Brain pericyte (primary cell): ENCODE results near the gene APEH.

Experiments used
- DNase-seq: peaks from one replicate; pipeline ENCODE4 v3.0.0-alpha.2; 2012; ENCODE audit warnings: low read depth, low spot score

The APEH gene

DNA sequence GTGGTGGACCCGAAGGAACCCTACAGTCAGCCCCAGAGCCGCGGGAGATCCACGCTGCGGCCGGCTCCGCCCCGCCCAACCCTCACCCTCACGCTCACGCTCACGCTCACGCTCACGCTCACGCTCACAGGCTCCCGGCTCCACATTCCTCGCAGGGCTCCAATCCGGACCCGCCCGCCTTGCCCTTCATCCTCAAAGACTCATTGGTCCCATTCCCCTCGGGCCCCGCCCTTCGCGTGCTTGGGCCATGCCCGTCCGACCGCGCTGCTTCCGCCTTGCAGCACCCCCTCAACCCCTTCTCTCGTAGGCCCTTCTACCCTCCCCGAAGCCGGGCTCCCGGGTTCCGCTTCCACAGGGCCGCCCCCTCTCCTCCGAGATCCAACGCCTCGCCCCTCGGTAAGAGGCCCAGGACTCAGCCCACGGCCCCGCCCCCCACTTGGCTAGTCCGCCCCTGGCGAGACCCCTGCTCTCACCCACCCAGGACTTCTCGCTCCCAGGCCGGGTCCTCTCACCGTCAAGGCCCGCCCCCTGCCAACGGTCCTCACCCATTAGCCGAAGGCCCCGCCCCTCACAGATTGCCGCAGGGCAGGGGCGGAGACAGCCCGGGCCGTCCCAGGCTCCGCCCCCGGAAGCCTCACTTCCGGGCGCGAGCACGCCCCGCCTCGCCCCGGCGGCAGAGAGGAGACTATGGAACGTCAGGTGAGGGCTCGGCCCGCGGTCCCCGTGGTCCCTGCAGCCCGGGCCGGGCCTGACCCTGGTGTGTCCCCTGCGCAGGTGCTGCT is at the start of gene APEH:
TSS of gene APEH (plus strand) at position 637 of the 782 bp plus-strand sequence. CDS start at position 688, 51 bp downstream.
- DNase-seq = peak; percentile 86

DNA sequence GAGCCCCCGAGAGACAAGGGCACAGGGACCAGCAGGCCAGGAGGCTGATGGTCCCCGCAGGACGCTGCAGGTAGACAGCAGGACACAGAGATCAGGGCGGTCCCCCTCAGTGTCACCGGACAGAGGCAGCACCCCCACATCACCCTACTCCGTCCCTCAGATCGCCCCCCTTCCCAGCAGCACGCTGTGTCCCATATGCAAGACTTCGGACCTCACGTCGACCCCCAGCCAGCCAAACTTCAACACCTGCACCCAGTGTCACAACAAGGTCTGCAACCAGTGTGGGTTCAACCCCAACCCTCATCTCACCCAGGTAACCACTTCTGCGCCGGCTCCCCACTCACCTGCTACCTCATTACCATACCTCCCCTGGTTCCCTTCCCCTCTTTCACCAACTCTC is 49.1 kb upstream of the APEH start:
- no peak for DNase-seq

DNA sequence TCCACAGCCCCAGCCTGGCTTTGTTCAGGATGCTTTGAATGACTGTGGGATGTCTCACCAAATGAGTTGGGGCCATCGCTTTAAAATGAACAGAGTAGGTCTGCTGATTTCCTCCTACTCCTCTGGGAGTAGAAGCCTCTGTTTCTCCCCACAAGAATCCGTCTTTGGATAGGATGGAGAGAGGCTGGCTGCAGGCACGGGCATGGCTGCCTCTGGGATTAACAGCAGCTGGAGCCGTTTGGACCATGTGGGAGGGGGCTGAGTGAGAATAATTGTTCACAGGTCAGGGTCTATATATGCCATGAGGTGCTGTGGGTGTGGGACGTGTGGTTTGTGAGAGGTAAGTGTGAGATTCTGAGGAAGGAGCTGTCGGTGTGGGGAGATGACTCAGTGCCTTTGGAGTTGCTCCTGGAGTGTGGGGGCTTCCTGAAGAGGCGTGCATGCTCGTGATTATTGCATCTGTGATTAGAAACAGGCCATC is 48.0 kb upstream of the APEH start:
- DNase-seq = no peak

DNA sequence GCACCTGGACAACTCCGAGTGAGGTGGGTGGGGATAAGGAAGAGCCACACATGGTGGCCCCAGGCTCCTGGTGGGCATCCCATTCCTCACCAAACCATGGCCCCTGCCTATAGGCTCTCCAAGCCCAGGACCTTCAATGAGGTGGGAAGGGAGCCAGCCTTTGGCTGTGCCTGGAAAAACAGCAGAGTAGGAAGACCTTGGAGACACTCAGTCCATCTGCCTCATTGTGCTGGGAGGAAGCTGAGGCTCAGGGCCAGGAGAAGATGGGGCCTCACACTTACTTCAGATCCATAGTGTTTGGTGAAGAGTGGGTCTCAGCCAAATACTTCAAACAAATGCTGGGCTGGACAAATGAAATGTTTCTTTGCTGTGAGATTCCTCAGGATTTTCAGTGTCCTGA is 47.4 kb upstream of the APEH start:
- no peak for DNase-seq

DNA sequence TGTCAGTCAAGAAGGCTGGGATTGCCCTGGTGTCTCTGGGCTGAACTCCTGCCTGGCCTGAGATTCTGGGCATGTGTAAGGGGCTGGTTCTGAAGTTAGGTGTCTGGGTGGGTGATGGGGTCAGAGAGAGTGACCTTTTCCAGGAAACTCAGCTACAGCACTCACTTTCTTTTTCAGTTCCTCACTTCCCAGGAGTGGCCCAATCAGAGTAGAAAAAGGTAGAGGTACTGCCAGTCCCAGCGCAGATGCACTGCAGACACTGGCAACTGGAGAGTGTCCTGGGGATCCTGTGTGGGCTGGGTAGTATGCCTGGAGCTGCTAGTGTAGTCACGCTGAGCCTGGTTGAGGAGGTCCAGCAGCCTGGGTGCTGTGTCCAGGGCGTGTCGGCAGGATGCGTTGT is 46.5 kb upstream of the APEH start:
- DNase-seq = no peak

DNA sequence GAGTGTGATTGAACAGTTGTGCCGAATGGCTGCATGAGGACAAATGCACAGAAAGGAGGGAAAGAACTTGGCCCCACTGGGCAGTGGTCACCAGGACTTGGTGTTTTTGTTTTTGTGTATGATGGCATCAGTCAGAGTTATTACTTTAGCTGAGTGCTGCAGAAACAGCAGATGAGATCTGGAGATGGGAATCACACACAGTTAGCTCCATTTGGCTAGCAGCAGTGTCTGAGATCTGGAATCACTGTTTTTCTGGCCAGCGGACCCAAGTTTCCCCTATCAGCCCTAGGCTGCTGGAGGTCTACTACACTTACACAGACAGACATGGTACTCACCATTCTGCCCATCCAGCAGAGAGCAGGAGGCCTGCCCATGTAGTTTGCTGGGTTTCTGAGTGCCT is 45.9 kb upstream of the APEH start:
- no peak for DNase-seq

DNA sequence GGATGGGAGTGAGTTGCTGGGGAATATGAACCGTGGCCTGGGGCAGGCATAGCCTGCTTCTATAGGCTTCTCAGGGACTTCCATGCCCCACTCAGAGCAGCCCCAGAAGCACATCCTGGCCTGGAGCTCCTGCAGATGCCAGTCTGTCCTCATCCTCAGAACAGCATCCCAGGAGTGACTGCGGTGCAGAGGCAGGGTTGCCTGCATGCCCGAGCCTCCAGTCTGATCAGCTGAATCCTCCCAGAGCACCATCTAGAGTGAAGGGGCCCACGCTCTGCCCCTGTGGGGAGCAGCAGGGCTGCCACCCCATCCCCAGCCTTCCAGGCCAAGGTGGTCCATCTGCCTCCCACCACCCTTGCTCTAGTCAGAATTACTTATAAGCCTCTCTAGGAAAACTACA is 44.7 kb upstream of the APEH start:
- DNase-seq = no peak

DNA sequence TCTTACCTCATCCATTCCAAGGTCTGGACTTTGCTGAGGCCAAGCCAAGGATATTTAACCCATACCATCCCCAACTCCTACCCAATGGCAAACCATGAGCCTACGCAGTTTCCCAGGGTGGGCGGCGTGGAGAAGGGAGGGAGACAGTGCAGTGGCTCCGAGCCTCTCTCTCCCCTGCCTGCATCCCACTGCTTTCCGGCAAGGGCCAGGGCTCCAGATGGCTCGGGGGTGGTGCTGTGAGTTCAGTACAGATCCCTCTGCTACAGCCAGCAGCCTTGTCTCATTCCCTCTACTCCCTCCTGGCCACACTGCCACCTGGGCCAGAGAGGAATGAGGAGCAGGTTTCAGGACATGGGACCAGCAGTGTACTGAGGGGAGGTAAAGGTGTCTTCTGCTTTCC is 44.3 kb upstream of the APEH start:
- DNase-seq = no peak

DNA sequence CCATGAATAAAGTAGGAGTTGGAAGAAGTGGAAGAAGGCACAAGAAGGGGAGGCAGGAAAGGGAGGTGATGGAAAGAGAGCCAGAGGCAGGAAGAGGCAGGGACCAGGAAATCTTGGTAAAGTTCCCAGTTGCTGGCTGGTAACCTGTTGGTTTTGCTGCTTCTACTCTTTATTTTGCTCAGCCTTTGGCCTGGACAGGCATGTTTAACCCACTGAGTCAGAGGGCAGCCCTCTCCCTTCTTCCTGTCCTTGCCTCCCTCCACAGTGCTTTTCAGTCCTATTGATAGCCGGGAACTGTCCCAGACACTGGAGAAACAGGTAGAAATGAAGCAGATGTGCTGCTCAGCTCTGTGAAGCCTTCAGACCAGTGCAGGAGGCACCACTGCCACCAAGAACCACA is 43.4 kb upstream of the APEH start:
- no peak for DNase-seq

DNA sequence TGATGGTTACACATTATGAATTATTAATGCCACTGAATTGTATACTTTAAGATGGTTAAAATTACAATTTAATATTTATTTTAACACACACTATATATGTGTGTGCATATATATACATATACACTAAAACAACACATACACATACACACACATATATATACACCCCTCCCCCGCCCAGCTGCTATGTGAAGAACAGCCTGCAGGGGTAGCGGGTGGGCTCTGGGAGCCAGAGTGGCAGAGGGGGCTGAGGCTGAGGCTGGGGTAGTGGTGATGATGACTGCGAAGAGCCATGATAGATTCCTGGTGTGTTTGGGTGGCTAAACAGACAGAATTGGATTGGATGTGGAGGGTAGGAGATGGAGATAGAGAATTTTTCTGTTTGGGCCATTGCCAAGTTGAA is 39.4 kb upstream of the APEH start:
- DNase-seq = no peak

DNA sequence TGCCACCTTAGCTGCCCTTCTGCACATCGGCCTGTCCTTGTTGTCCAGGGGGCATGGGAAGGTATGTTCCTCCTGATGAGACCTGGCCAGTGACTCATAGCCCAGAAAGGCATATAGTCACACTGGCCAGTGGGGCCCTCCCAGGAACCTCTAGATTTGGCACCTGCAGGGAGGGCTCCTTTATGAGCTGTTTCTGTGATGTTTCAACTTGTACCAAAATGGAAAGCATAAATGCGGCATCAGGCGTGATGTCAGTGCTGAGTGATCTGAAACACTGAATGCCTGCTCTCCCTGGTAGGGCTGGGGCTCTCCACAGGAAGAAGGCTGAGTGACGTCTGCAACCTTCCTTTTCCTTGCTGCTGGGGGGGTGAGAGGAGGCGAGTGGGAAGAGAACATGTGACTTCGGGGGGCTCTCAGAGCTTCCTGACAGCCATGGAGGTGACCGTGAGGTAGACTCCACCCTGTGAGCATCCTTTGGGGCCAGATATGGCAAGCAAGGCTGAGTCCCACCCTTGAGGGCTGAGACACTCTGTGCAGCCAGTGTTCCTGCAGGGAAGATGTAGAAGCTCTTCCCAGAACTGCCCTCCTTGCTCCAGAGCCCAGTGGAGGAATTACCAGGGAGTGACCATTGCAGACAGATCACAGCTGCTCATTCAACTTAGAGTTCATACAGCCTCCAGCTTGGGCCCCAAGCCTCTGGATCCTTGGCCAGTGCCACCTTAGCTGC is 37.1 kb upstream of the APEH start:
- DNase-seq = no peak

DNA sequence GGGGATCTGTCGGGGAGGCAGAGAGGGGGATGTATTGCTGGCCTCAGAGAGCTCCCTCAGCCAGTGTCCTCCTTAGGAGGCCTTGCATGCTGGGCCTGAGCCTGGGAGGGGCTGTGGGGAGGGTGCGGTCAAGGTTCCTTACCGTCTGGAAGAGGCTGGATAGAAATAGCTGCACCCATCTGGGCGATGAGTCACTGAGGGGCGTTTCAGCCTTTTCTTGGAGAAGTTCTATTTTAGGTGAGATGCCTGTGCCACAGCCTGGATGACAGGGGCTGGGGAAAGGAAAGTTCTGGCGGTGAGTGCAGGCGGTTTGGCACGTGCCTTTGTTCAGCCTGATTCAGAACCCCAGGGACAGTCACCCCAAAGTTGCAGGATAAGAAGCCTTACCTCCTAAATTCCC is 35.7 kb upstream of the APEH start:
- no peak for DNase-seq

DNA sequence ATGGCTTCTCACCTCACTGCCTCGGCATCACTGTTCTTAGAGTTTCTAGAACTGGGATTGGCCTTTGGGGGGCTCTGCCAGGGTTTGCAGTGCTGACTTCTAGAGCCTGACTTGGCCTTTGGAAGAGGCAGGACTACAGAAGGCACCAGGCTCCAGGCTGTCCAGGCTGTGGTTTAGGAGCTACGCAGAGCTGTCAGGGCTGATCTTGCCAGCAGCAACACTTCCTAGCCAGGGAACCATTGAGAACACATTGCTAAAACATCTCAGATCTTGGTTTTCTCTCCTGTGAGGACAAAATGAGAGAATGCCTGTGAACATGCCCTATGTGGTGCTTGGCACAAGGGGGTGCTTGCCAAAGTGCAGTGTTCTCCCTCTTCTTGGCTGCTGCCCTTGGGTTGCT is 34.6 kb upstream of the APEH start:
- DNase-seq = no peak

DNA sequence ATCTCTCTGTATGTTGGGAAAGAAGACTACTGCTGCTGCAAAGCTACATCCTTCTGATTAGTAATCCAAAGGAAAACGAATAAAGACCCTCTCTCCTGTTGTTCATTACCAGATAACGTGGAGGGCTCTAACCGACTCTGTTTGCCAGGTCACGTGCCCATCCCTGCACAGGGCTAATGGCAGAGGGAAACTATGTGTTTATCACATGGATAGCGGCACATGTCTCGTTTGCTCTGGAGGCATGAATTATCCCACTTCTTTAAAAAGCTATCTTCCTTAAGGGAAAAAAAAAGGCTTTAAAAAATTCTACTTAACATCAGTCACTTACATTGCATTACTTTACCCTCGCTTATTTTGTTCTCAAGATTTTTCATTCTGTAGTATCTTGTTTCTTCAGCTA is 32.9 kb upstream of the APEH start:
- no peak for DNase-seq

DNA sequence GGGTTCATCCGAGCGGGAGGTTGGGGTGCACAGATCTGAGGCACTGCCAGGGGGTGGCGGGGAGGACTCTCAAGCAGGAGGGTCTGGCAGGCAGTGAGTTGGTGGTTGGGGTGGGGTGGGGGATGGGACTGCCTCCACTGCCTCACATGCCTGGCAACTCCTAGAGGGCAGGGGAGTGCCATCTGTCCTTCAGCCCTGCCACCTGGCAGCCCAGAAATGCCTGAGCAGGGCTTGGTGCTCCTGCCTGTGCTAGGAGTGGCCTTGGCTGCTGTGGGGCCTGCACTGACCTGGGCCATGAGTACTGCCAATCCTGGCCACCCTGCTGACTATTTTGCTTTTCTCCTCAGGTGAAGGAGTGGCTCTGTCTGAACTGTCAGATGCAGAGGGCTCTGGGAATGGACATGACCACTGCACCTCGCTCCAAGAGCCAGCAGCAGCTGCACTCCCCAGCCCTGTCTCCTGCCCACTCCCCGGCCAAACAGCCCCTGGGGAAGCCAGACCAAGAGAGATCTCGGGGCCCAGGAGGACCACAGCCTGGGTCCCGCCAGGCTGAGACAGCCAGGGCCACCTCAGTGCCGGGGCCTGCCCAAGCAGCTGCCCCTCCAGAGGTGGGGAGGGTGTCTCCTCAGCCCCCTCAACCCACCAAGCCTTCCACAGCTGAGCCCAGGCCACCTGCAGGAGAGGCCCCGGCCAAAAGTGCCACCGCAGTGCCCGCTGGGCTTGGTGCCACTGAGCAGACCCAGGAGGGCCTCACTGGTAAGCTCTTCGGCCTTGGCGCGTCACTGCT is 32.0 kb upstream of the APEH start:
- no peak for DNase-seq

DNA sequence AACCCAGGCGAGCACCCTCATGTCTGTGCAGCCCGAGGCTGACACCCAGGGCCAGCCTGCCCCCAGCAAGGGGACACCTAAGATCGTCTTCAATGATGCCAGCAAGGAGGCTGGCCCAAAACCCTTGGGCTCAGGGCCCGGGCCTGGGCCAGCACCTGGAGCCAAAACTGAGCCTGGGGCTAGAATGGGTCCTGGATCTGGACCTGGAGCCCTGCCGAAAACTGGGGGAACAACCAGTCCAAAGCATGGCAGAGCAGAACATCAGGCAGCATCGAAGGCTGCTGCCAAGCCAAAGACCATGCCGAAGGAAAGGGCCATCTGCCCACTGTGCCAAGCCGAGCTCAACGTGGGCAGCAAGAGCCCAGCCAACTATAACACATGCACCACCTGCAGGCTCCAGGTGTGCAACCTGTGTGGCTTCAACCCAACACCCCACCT is 31.4 kb upstream of the APEH start:
- DNase-seq = no peak

DNA sequence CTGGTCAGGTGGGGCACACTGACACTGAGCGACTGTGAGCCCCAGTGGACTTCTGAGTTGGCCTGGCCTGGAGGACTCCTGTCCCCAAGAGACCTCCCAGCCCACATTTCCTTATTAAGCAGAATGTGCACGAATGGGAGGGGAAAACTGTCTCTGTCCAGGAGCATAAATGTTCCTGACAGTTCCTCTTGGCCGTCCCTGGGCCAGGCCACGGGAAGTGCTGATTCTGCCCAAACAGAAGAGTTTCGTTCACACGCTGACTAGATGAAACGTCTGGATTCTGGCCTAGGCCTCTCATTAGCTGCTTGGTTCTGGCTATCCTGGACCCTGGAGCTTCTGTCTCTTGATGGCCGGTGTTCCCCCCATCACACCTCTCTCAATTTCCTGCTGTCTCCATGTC is 29.5 kb upstream of the APEH start:
- no peak for DNase-seq

DNA sequence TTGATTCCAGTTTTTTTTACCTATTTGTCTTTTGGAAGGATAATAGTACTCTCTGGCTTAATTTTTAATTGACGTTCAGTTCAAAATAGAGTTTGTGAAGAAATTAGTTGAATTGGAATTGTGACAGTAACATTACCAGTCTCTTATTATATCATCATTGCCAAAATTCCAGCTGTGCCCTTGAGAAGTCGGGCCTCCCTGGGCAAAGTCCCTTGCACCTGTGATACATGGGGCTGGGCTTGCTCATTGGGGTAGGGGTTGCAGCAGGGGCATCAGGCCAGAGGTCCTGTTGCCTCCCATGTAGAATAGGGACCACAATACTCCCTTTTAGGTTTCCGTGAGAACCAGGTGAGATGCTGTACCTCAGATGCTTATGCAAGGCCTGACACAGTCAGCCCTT is 27.9 kb upstream of the APEH start:
- DNase-seq = no peak

DNA sequence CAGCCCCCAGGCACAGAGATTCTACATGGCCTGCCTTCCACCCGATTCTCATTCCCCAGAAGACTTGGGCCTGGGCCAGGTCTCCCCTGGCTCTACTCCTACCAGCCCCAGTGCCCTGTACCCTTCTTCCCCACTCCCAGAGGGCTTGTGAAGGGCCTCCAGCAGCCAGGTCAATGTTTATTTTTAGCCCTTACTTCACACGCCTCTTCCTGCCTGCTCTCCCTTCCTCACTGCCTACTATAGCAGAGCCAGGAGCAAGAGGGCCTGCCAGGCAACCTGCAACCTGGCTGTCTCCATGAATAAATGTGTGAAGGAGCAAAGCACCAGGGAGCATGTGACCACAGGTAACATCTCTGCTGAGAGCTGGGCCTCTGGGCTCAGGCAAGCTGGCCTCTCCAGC is 26.4 kb upstream of the APEH start:
- DNase-seq = no peak

DNA sequence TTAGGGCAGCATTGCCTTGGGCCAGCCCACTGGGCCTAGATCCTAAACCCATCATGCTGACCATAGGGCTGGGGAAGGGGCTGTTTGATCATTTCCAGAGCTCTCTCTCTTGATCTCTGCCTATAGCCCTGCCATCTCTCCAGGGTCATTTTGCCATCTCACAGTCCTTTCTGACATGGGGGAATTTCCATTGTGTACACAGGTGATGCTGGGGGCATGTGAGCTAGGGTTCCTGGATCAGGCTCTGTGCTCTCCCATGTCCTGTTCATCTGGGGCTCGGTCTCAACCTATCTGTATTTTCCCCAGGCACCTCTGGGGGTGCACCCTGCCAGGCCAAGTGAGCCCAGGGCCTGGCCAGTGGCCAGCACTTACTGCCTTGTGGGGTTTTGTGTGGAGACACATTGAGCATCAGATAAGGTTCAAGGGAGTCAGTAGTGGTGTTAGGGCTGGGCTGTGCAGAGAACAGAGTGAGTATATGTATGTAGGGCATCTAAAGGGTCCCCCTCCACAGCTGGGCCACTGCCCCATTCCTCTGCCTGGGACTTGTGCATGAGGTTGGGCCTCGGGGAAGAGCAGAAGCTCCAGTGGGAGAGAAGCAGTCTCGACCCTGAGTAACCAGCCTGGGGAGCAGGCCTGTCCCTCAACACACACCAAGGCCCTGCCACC is 25.7 kb upstream of the APEH start:
- no peak for DNase-seq

DNA sequence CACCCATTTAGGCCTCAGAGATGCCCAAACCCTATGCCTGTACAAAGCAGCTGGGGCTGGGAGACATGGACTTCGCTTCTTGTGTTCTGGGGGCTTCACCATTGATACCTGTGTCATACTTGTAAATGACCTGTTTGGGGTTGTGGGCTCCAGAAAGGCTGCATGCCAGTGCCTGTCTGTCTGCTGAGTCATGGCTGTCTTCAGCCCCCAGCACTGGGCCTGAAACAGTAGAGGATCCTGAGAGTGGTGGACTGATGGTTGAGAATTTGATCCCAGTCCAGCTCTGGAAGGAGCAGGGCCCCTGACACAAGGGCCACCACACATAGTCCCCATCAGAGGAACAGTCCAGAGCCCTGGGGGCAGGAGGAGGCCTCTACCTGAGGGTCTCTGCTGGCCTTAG is 24.6 kb upstream of the APEH start:
- no peak for DNase-seq

DNA sequence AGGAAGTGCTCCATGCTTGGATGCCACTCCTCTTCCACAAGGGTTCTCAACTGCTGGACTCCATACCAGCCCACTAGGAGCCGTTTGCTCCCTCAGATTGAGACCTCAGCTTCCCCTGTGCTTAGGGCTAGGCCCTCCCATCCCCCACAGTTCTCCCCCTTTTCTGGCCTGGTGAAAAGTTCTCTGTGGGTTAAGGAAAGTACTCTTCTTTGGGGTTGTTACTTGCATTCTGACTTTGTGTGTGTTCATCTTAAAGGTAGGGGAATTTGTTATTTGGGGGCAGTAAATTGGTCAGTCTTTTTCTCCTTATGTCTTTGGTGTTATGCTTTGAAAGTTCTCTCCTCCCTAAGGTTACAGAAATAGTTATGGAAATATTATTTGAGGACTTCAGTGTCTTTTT is 24.0 kb upstream of the APEH start:
- no peak for DNase-seq
